Thyroid gland (tissue), 4 donors: ENCODE measurements around the gene CEACAM18. TPM values are rescaled to one million over a fixed set of nuclear protein-coding genes. Genes with fewer than 3 reads are reported as not detected.
"Not testable (repeated sequence)": the region's sequence is repeated elsewhere in the genome, so short reads cannot be mapped to it uniquely, and the experiment has no call there.

Source experiments
- DNase-seq, 2 donors: peaks; one replicate each; pipeline ENCODE4 v3.0.0-alpha.2; 2019
- H3K27ac ChIP-seq, 3 donors: fragments of 200-600 bp; sonication (generic); 1 replicate in 2 of 3; 2 replicates in 1 of 3; pipeline ENCODE4 v1.5.1; 2016 to 2019; ENCODE audit warnings: mild to moderate bottlenecking in 1 of 3, moderate library complexity in 1 of 3
- H3K27me3 ChIP-seq: fragments of 200-600 bp; sonication (generic); one replicate; pipeline ENCODE4 v1.5.1; 2019
- H3K36me3 ChIP-seq, 2 donors: fragments of 200-600 bp; sonication (generic); one replicate each; pipeline ENCODE4 v1.5.1; 2016 to 2019
- H3K4me1 ChIP-seq, 2 donors: fragments of 200-600 bp; sonication (generic); one replicate each; pipeline ENCODE4 v1.5.1; 2017 to 2019
- H3K4me3 ChIP-seq, 3 donors: fragments of 200-600 bp; sonication (generic); replicated peaks in 1 of 3; 1 replicate in 2 of 3; 2 replicates in 1 of 3; pipeline ENCODE4 v1.5.1; 2016; ENCODE audit warnings: mild to moderate bottlenecking in 1 of 3
- H3K9me3 ChIP-seq: fragments of 200-600 bp; sonication (generic); one replicate; pipeline ENCODE4 v1.5.1; 2017
- CTCF ChIP-seq, 6 experiments: fragments of 200-600 bp in 3 of 6; fragments of 450-650 bp in 3 of 6; sonication (generic) in 3 of 6; IDR thresholded peaks; one replicate each; pipeline ENCODE4 v1.5.1; 2016 to 2019; ENCODE audit warnings: antibody characterized with exemption in 6 of 6, mild to moderate bottlenecking in 2 of 6, inconsistent platforms in 1 of 6, moderate library complexity in 1 of 6
- POLR2A ChIP-seq, 2 donors: fragments of 450-650 bp; IDR thresholded peaks; one replicate each; pipeline ENCODE4 v1.6.1; 2017; ENCODE audit warnings: antibody characterized with exemption in 2 of 2, mild to moderate bottlenecking in 2 of 2, moderate library complexity in 1 of 2
- WGBS, 2 donors: methylation state at CpG; one replicate each; pipeline ENCODE4 v1.1.5; 2017; 5-methylcytosine and 5-hydroxymethylcytosine counted together
- intact Hi-C: fragments of 100-400 bp; cut with DNase I; formaldehyde crosslinking; loops from one replicate; pipeline ENCODE4 v1.15.1; 2023
- total RNA-seq, 4 donors: library from RNA; depleted of rRNA; stranded (reverse); fragments of >200 nt; gene quantifications; one replicate each; pipeline ENCODE4 v1.2.3, GENCODE V29; 2016

The CEACAM18 gene
- total RNA-seq, 4 donors from 2014 or later: not detected

- TF ChIP-seq CTCF (IDR thresholded peaks at IDR 0.05) (no peak), POLR2A (IDR thresholded peaks at IDR 0.05) (no peak)
- Histone ChIP-seq H3K4me1 (no peaks in the 10 kb centered on the region), H3K36me3 (no peaks in the 10 kb centered on the region), H3K27ac (no peak overlapping the region), H3K9me3 (no peaks in the 10 kb centered on the region), H3K4me3 (no peak overlapping the region), H3K27me3 (no peaks in the 10 kb centered on the region)
- intact Hi-C loops: no loop called here
- DNase-seq: no peak
- 46 to 47% methylated on average over 6 to 14 of the region's 14 CpGs for WGBS, 2 donors
Observed at GRCh38 chr19:51490676-51491075, 12.3 kb downstream of the CEACAM18 start.

- H3K27ac ChIP-seq: no peak overlapping the region
- TF ChIP-seq CTCF (IDR thresholded peaks at IDR 0.05): no peak
- no peak for TF ChIP-seq POLR2A (IDR thresholded peaks at IDR 0.05)
- 73 to 79% methylated on average over 7 of the region's 7 CpGs for WGBS, 2 donors
- no peaks in the 10 kb centered on the region for H3K4me1 ChIP-seq
- no peaks in the 10 kb centered on the region for H3K36me3 ChIP-seq
- H3K4me3 ChIP-seq: no peak overlapping the region
- intact Hi-C loops: no loop called here
- H3K27me3 ChIP-seq: no peaks in the 10 kb centered on the region
- H3K9me3 ChIP-seq: no peaks in the 10 kb centered on the region
- no peak for DNase-seq
Observed at GRCh38 chr19:51491586-51491985, 13.2 kb downstream of the CEACAM18 start.

- no peaks in the 10 kb centered on the region for H3K36me3 ChIP-seq
- intact Hi-C loops: no loop called here
- H3K9me3 ChIP-seq: no peaks in the 10 kb centered on the region
- TF ChIP-seq CTCF (IDR thresholded peaks at IDR 0.05): no peak
- TF ChIP-seq POLR2A (IDR thresholded peaks at IDR 0.05): no peak
- no peak overlapping the region for H3K27ac ChIP-seq
- H3K4me3 ChIP-seq: no peak overlapping the region
- H3K4me1 ChIP-seq: no peaks in the 10 kb centered on the region
- no peaks in the 10 kb centered on the region for H3K27me3 ChIP-seq
- WGBS, 2 donors: 29 to 40% methylated on average over 2 of the region's 2 CpGs
- no peak for DNase-seq
Observed at GRCh38 chr19:51493776-51494175, 15.4 kb downstream of the CEACAM18 start.

- H3K27ac ChIP-seq: no peak overlapping the region
- no peaks in the 10 kb centered on the region for H3K36me3 ChIP-seq
- TF ChIP-seq POLR2A (IDR thresholded peaks at IDR 0.05): no peak
- intact Hi-C loops: no loop called here
- DNase-seq: no peak
- H3K27me3 ChIP-seq: no peaks in the 10 kb centered on the region
- H3K4me1 ChIP-seq: no peaks in the 10 kb centered on the region
- H3K4me3 ChIP-seq: no peak overlapping the region
- no peaks in the 10 kb centered on the region for H3K9me3 ChIP-seq
- 34 to 50% methylated on average over 3 of the region's 3 CpGs for WGBS, 2 donors
Observed at GRCh38 chr19:51497666-51498065, 19.3 kb downstream of the CEACAM18 start.

GRCh38 chr19:51500931-51501330 lies 22.6 kb downstream of the CEACAM18 start:
- DNase-seq, intact Hi-C loops, H3K4me3 ChIP-seq, H3K4me1 ChIP-seq, H3K27me3 ChIP-seq, H3K27ac ChIP-seq, H3K9me3 ChIP-seq, H3K36me3 ChIP-seq: not testable (repeated sequence)
- 55 to 68% methylated on average over 8 of the region's 8 CpGs for WGBS, 2 donors

- Histone ChIP-seq H3K27ac (no peak within 1 kb of the TSS), H3K4me1 (no peaks in the 10 kb centered on the region), H3K27me3 (no peaks in the 10 kb centered on the region), H3K9me3 (no peaks in the 10 kb centered on the region), H3K4me3 (no peak within 1 kb of the TSS), H3K36me3 (no peaks in the 10 kb centered on the region)
- DNase-seq: no peak
- TF ChIP-seq CTCF (IDR thresholded peaks at IDR 0.05): no peak
- TF ChIP-seq POLR2A (IDR thresholded peaks at IDR 0.05): no peak
- intact Hi-C loops: no loop called here
- 67 to 70% methylated on average over 12 of the region's 12 CpGs for WGBS, 2 donors
Observed at GRCh38 chr19:51501594-51502263, 23.4 kb downstream of the CEACAM18 start, which contains the start of gene SIGLEC12. TSS of gene SIGLEC12 (minus strand) at chr19:51501800. CDS start at chr19:51501733, 67 bp downstream.
